Inflammatory macrophage treated with lipopolysaccharide for 4 hours (primary cell): ENCODE measurements around the gene FYB2.

Experiments used
- DNase-seq: peaks from one replicate; pipeline ENCODE4 v3.0.0-alpha.2; 2020

Gene FYB2

GRCh38 chr1:56819387-56819899, at the start of gene FYB2:
TSS of gene FYB2 (minus strand) at chr1:56819404. CDS start at chr1:56819290, 114 bp downstream.
- no peak for DNase-seq

GRCh38 chr1:56868761-56869160, 49.6 kb upstream of the FYB2 start:
- DNase-seq: no peak

GRCh38 chr1:56867491-56867890, 48.3 kb upstream of the FYB2 start:
- no peak for DNase-seq

- no peak for DNase-seq
Observed at GRCh38 chr1:56866656-56867055, 47.5 kb upstream of the FYB2 start.

GRCh38 chr1:56864430-56864829, 45.2 kb upstream of the FYB2 start:
- DNase-seq: no peak

GRCh38 chr1:56863265-56863992, 44.2 kb upstream of the FYB2 start:
- no peak for DNase-seq

- no peak for DNase-seq
Observed at GRCh38 chr1:56859287-56859686, 40.1 kb upstream of the FYB2 start.

- DNase-seq: no peak
Observed at GRCh38 chr1:56856186-56856585, 37.0 kb upstream of the FYB2 start.

- no peak for DNase-seq
Observed at GRCh38 chr1:56855190-56855589, 36.0 kb upstream of the FYB2 start.

GRCh38 chr1:56854521-56855099, 35.4 kb upstream of the FYB2 start, which contains the start of gene C8A:
TSS of gene C8A (plus strand) at chr1:56854797. CDS start at chr1:56854902, 105 bp downstream.
- no peak for DNase-seq

- no peak for DNase-seq
Observed at GRCh38 chr1:56852476-56852875, 33.3 kb upstream of the FYB2 start.

- DNase-seq: no peak
Observed at GRCh38 chr1:56850922-56851321, 31.7 kb upstream of the FYB2 start.

GRCh38 chr1:56850411-56850810, 31.2 kb upstream of the FYB2 start:
- no peak for DNase-seq

GRCh38 chr1:56849750-56850149, 30.5 kb upstream of the FYB2 start:
- no peak for DNase-seq

GRCh38 chr1:56845343-56845742, 26.1 kb upstream of the FYB2 start:
- no peak for DNase-seq

GRCh38 chr1:56844545-56845136, 25.4 kb upstream of the FYB2 start:
- no peak for DNase-seq

- DNase-seq: no peak
Observed at GRCh38 chr1:56843544-56843943, 24.3 kb upstream of the FYB2 start.

GRCh38 chr1:56838759-56839158, 19.6 kb upstream of the FYB2 start:
- DNase-seq: no peak

- no peak for DNase-seq
Observed at GRCh38 chr1:56837244-56837939, 18.2 kb upstream of the FYB2 start.

- no peak for DNase-seq
Observed at GRCh38 chr1:56836359-56836758, 17.2 kb upstream of the FYB2 start.

GRCh38 chr1:56835657-56836056, 16.5 kb upstream of the FYB2 start:
- DNase-seq: no peak

- DNase-seq: no peak
Observed at GRCh38 chr1:56834137-56834900, 15.1 kb upstream of the FYB2 start.

- DNase-seq: no peak
Observed at GRCh38 chr1:56833088-56833487, 13.9 kb upstream of the FYB2 start.
